Right lobe of liver (tissue), 6 donors: Measurements from ENCODE around the gene SLC28A1. TPM values are rescaled to one million over a fixed set of nuclear protein-coding genes. Genes with fewer than 3 reads are reported as not detected.

Source experiments
- ATAC-seq, 4 donors: fragments of 200-7000 bp; cut with Tn5 transposase; one replicate each; pipeline ENCODE4 v1.9.1; 2020; ENCODE audit warnings: mild to moderate bottlenecking in 4 of 4, moderate library complexity in 4 of 4
- DNase-seq, 3 donors: peaks; one replicate each; pipeline ENCODE4 v3.0.0-alpha.2; 2020
- H3K27ac ChIP-seq, 3 donors: fragments of 200-600 bp; one replicate each; pipeline ENCODE4 v1.8.0; 2022
- H3K27me3 ChIP-seq, 2 donors: fragments of 200-600 bp; one replicate each; pipeline ENCODE4 v1.8.0; 2022
- H3K36me3 ChIP-seq, 4 donors: fragments of 200-600 bp; sonication (generic) in 1 of 4; one replicate each; pipeline versions ENCODE4 v1.5.1 to v1.8.0; 2017 to 2022; ENCODE audit warnings: control low read depth in 1 of 4
- H3K4me1 ChIP-seq, 4 donors: fragments of 200-600 bp; sonication (generic) in 1 of 4; one replicate each; pipeline versions ENCODE4 v1.5.1 to v1.8.0; 2017 to 2022; ENCODE audit warnings: control low read depth in 1 of 4
- H3K4me3 ChIP-seq, 3 donors: fragments of 200-600 bp; one replicate each; pipeline ENCODE4 v1.8.0; 2022
- H3K9me3 ChIP-seq, 4 donors: fragments of 200-600 bp; sonication (generic) in 1 of 4; one replicate each; pipeline versions ENCODE4 v1.5.1 to v1.8.0; 2017 to 2022; ENCODE audit warnings: control low read depth in 1 of 4
- POLR2A ChIP-seq: fragments of 450-650 bp; IDR thresholded peaks from one replicate; pipeline ENCODE4 v1.6.1; 2017; ENCODE audit warnings: antibody characterized with exemption, mild to moderate bottlenecking
- WGBS: methylation state at CpG from one replicate; pipeline ENCODE4 v1.1.6; 2018; ENCODE audit warnings: low coverage, low lambda C conversion rate; ENCODE audit not compliant: insufficient coverage; ENCODE audit errors: missing lambda C conversion rate; 5-methylcytosine and 5-hydroxymethylcytosine counted together
- intact Hi-C, 2 donors: fragments of 100-400 bp; cut with DNase I; formaldehyde crosslinking; loops; one replicate each; pipeline versions ENCODE4 v1.11.2 to v1.14.1; 2022
- total RNA-seq, 6 experiments: library from RNA; depleted of rRNA in 2 of 6; stranded (reverse); fragments of >200 nt in 2 of 6; fragmentation: NEBNext Ultra II Directional in 3 of 6; extraction: Animal tissue kit (Norgen Biotek cat#: 25700) in 3 of 6; gene quantifications; one replicate each; pipeline versions ENCODE4 v1.1.0 to v1.2.4, GENCODE V29; 2016 to 2023
- TF ChIP-seq, protein P1 (sequence below), 4 donors: fragments of 200-600 bp in 3 of 4; fragments of 450-650 bp in 1 of 4; IDR thresholded peaks; one replicate each; pipeline versions ENCODE4 v1.5.1 to v1.8.0; 2016 to 2022; ENCODE audit warnings: antibody characterized with exemption in 4 of 4, mild to moderate bottlenecking in 2 of 4
- donor health status: DM: no; HTN: yes; CAD: no.
- donor health status: DM: no; HTN: no; CAD: no.
- donor health status: DM: no; HTN: no; CAD: no.
- donor health status: DM: no; HTN: yes; CAD: no.
- donor health status: DM: no; HTN: yes; CAD: no.

SLC28A1 gene
- total RNA-seq, 6 experiments from 2014 or later: 33.2 to 75.4 (median 49.9) TPM

DNA sequence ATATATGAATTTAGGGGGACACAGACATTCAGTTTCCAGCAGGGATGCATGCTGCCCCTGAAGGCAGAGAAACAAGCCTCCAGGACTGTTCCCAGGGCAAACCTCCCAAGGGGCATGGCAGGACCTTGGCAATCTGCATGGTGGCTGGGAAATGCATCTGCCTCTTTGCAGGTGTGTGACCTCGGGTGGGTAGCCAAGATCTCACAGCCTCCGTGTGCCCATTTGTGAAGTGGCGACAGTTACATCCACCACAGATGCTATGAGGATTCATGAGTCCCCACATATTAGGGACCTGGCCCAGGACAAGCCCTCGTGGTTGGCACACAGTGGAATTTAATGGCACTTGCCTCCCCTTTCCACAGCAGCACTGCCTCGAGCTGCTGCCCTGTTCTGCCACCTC lies 29.9 kb downstream of the SLC28A1 start:
- intact Hi-C loops: no loop called here
- H3K4me3 ChIP-seq: no peak overlapping the region
- no peaks in the 10 kb centered on the region for H3K9me3 ChIP-seq
- H3K36me3 ChIP-seq: peaks cover 0 to 6% (median 0%) of the 10 kb centered on the region in 4 donors
- peak overlapping the region in 2 of 3 donors; percentile 9 to 86 for H3K27ac ChIP-seq
- ATAC-seq: no peak
- peaks cover 0 to 35% (median 15%) of the 10 kb centered on the region in 4 donors for H3K4me1 ChIP-seq
- H3K27me3 ChIP-seq: no peaks in the 10 kb centered on the region
- WGBS: 60% methylated on average over 1 of the region's 5 CpGs
- no peak for TF ChIP-seq POLR2A
- TF ChIP-seq, protein P1, sequence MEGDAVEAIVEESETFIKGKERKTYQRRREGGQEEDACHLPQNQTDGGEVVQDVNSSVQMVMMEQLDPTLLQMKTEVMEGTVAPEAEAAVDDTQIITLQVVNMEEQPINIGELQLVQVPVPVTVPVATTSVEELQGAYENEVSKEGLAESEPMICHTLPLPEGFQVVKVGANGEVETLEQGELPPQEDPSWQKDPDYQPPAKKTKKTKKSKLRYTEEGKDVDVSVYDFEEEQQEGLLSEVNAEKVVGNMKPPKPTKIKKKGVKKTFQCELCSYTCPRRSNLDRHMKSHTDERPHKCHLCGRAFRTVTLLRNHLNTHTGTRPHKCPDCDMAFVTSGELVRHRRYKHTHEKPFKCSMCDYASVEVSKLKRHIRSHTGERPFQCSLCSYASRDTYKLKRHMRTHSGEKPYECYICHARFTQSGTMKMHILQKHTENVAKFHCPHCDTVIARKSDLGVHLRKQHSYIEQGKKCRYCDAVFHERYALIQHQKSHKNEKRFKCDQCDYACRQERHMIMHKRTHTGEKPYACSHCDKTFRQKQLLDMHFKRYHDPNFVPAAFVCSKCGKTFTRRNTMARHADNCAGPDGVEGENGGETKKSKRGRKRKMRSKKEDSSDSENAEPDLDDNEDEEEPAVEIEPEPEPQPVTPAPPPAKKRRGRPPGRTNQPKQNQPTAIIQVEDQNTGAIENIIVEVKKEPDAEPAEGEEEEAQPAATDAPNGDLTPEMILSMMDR (IDR thresholded peaks at IDR 0.05): no peak
- no peak for DNase-seq

DNA sequence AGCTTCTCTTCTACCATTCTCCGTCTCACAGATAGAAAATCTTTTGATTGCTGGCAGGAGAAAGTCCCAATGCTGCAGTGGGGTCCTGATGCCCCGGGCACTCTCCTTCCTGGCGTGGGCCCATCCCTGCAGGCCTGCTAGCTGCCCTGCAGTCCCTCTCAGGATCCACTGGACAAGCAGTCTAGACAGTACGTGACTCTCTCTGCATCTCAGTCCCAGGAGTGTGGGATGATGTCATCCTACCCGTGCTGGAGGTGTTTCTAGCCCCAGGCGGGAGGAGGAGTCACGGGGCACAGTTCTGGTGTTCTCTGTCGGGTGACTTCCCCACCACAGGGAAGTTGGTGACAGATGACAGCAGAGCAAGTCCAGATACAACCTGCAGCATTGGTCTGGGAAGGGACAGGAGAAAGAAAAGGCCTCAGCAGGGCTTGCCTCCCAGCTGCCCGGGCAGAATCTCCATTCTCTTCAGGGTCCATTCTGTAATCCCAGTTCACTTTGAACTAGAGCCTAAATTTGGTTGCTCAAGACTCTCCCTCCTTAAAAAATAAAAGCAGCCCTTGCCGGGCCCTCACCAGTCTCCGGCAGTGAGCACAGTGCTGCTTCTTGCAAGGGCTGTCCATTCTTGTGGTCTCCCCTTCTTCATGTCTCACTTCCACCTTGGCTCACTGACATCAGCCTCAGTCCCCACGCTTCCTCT lies 30.6 kb downstream of the SLC28A1 start:
- peak in 1 of 3 donors; percentile 71 for DNase-seq
- ATAC-seq: peak in 2 of 4 donors; percentile 4 to 46
- peak overlapping the region in 2 of 3 donors; percentile 24 to 86 for H3K27ac ChIP-seq
- no peaks in the 10 kb centered on the region for H3K27me3 ChIP-seq
- WGBS: 61% methylated on average over 6 of the region's 12 CpGs
- intact Hi-C loops: no loop called here
- H3K36me3 ChIP-seq: peaks cover 0 to 6% (median 0%) of the 10 kb centered on the region in 4 donors
- H3K4me3 ChIP-seq: no peak overlapping the region
- no peaks in the 10 kb centered on the region for H3K9me3 ChIP-seq
- TF ChIP-seq POLR2A: no peak
- TF ChIP-seq, protein P1 (IDR thresholded peaks at IDR 0.05): no peak
- peaks cover 0 to 28% (median 15%) of the 10 kb centered on the region in 4 donors for H3K4me1 ChIP-seq

DNA sequence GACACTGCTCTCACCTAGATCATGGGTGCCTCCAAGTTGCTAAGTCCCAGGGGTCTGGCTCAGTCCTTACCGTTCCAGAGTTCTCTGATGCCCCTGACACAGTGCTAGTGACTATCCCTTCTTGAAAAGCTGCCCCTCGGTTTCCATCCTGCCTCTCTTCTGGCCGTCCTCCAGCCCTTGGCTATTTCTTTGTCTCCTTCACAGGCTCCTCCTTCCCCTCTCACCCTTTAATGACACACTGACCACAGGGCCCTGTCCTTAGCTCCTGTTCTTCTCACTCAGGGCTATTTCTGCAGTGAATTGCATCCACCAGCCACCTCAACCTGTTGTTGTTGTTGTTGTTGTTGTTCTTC lies 31.1 kb downstream of the SLC28A1 start:
- Histone ChIP-seq H3K27ac (peak overlapping the region in 2 of 3 donors; percentile 24 to 86), H3K27me3 (no peaks in the 10 kb centered on the region), H3K4me3 (no peak overlapping the region), H3K36me3 (peaks cover 0 to 6% (median 0%) of the 10 kb centered on the region in 4 donors), H3K9me3 (no peaks in the 10 kb centered on the region), H3K4me1 (peaks cover 0 to 25% (median 15%) of the 10 kb centered on the region in 4 donors)
- WGBS: 95% methylated on average over 3 of the region's 3 CpGs
- no peak for DNase-seq
- intact Hi-C loops: no loop called here
- no peak for ATAC-seq
- TF ChIP-seq, protein P1 (IDR thresholded peaks at IDR 0.05): no peak
- TF ChIP-seq POLR2A: no peak

DNA sequence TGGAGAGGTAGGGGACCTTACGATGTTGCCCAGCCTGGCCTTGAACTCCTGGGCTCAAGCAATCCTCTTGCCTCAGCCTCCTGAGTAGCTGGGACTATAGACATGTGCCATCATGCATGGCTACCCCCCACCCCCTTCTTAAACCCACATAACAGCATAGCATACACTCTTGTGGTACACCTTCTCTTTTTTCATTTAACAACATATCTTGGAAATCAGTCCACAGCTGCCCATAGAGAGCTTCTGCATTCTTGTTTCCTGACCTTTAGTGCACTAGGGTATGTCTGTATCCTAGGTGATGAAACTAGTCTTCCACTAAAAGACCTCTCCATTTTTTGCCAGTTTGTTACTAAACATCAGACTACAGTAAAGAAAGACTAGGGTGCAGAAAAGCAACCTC lies 33.0 kb downstream of the SLC28A1 start:
- peaks cover 0 to 6% (median 0%) of the 10 kb centered on the region in 4 donors for H3K36me3 ChIP-seq
- H3K9me3 ChIP-seq: no peaks in the 10 kb centered on the region
- no peak for ATAC-seq
- TF ChIP-seq POLR2A: no peak
- TF ChIP-seq, protein P1 (IDR thresholded peaks at IDR 0.05): no peak
- DNase-seq: no peak
- no peaks in the 10 kb centered on the region for H3K27me3 ChIP-seq
- WGBS: 88% methylated on average over 1 of the region's 1 CpG
- H3K4me1 ChIP-seq: peaks cover 0 to 6% (median 2%) of the 10 kb centered on the region in 4 donors
- no peak overlapping the region for H3K4me3 ChIP-seq
- intact Hi-C loops: no loop called here
- H3K27ac ChIP-seq: no peak overlapping the region
